ENCODE results near the gene NTSR1.

The NTSR1 gene

GRCh38 chr20:62723768-62724450 is 15.3 kb downstream of the NTSR1 start:
- peak overlapping the region; percentile 32 for H3K27ac ChIP-seq
- TF ChIP-seq CTCF (conservative IDR thresholded peaks at IDR 0.05): no peak
- no peak for TF ChIP-seq ZFX (IDR thresholded peaks at IDR 0.05)

- no peak for TF ChIP-seq CTCF (conservative IDR thresholded peaks at IDR 0.05)
- no peak overlapping the region; the same call in 1 of the 2 replicates for H3K27ac ChIP-seq
These were observed 16.3 kb downstream of the NTSR1 start for GRCh38 chr20:62724692-62725595.

- no peak for TF ChIP-seq ZFX (IDR thresholded peaks at IDR 0.05)
- no peak for TF ChIP-seq CTCF (conservative IDR thresholded peaks at IDR 0.05)
- no peak overlapping the region for H3K27ac ChIP-seq
These were observed 17.1 kb downstream of the NTSR1 start for GRCh38 chr20:62725596-62726268.

- no peak for TF ChIP-seq CTCF (conservative IDR thresholded peaks at IDR 0.05)
- H3K27ac ChIP-seq: no peak overlapping the region
These were observed 17.6 kb downstream of the NTSR1 start for GRCh38 chr20:62726276-62726675.

- H3K27ac ChIP-seq: no peak overlapping the region
- TF ChIP-seq ZFX (IDR thresholded peaks at IDR 0.05) (no peak), CTCF (conservative IDR thresholded peaks at IDR 0.05) (no peak)
These were observed 18.3 kb downstream of the NTSR1 start for GRCh38 chr20:62726716-62727583.

- no peak overlapping the region for H3K27ac ChIP-seq
- TF ChIP-seq CTCF (conservative IDR thresholded peaks at IDR 0.05) (no peak), ZFX (IDR thresholded peaks at IDR 0.05) (no peak)
These were observed 19.0 kb downstream of the NTSR1 start for GRCh38 chr20:62727584-62728027.

All from C4-2B (cell line).